Endothelial cell of umbilical vein (primary cell): ENCODE measurements around the gene FHIP1B. TPM values are rescaled to one million over a fixed set of nuclear protein-coding genes. Genes with fewer than 3 reads are reported as not detected.

ENCODE experiments used
- BruUV-seq: library from RNA; stranded (reverse); fragments of 400-500 nt; replicated peaks from 2 replicates; lab custom pipeline; 2021; lab: Mats Ljungman, UMichigan
- CTCF ChIA-PET: fragments of 300-600, 350-600 bp; sonication (Branson Sonifier 250); formaldehyde crosslinking; loops from one replicate; lab custom pipeline; 2021; ENCODE audit warnings: antibody characterized with exemption, inconsistent platforms; lab: Charles Lee
- POLR2A ChIA-PET: fragments of 300-600, 350-600 bp; sonication (Branson Sonifier 250); formaldehyde crosslinking; loops from one replicate; lab custom pipeline; 2021; ENCODE audit warnings: antibody characterized with exemption, inconsistent platforms; lab: Charles Lee
- DNase-seq: peaks from one replicate; pipeline ENCODE4 v3.0.0-alpha.2; 2011; ENCODE audit warnings: low read depth, low spot score
- FAIRE-seq: peaks from 2 replicates; lab custom pipeline; 2011; peaks lifted over from hg19 to GRCh38; lab: Jason Lieb, UNC
- H2AFZ ChIP-seq: 2 replicates; pipeline ENCODE4 v1.6.0; 2012; ENCODE audit warnings: low read depth, low read length, control low read depth, inconsistent platforms
- H3K27ac ChIP-seq: 2 replicates; pipeline ENCODE4 v1.5.1; 2011; ENCODE audit warnings: low read depth, mild to moderate bottlenecking, control low read depth, low read length, moderate library complexity; ENCODE audit not compliant: insufficient read depth
- H3K27me3 ChIP-seq, 2 experiments: 2 replicates each; pipeline versions ENCODE4 v1.6.0 to v1.6.1; 2011; ENCODE audit warnings: low read length in 2 of 2, mixed read lengths in 1 of 2; ENCODE audit not compliant: control insufficient read depth in 2 of 2, insufficient read depth in 2 of 2
- H3K36me3 ChIP-seq, 2 experiments: 2 replicates in 1 of 2; 3 replicates in 1 of 2; pipeline ENCODE4 v1.5.1; 2011; ENCODE audit warnings: low read length in 2 of 2, mild to moderate bottlenecking in 1 of 2, moderate library complexity in 1 of 2; ENCODE audit not compliant: control insufficient read depth in 2 of 2, insufficient read depth in 2 of 2; ENCODE audit errors: extremely low read depth in 1 of 2
- H3K4me1 ChIP-seq: 3 replicates; pipeline ENCODE4 v1.5.1; 2011; ENCODE audit warnings: mild to moderate bottlenecking, low read length; ENCODE audit not compliant: control insufficient read depth, insufficient read depth; ENCODE audit errors: extremely low read depth
- H3K4me2 ChIP-seq: 2 replicates; pipeline ENCODE4 v1.6.1; 2011; ENCODE audit warnings: low read length, control low read depth, mixed read lengths; ENCODE audit not compliant: insufficient read depth
- H3K4me3 ChIP-seq, 3 experiments: fragments of 200-600 bp in 1 of 3; sonication (generic), shearing (Covaris generic) in 1 of 3; replicated peaks in 1 of 3; 2 replicates each; pipeline ENCODE4 v1.5.1; 2011 to 2016; ENCODE audit warnings: control low read depth in 3 of 3, low read length in 3 of 3, mild to moderate bottlenecking in 2 of 3, inconsistent platforms in 1 of 3, low read depth in 1 of 3, moderate library complexity in 1 of 3; ENCODE audit not compliant: insufficient read depth in 1 of 3
- H3K79me2 ChIP-seq: 2 replicates; pipeline ENCODE4 v1.6.0; 2012; ENCODE audit warnings: low read length, inconsistent platforms; ENCODE audit not compliant: control insufficient read depth, insufficient read depth
- H3K9ac ChIP-seq: replicated peaks from 2 replicates; pipeline ENCODE3; 2011; ENCODE audit warnings: low read length, control low read depth; ENCODE audit not compliant: insufficient read depth; ENCODE audit errors: extremely low read depth
- H3K9me1 ChIP-seq: replicated peaks from 3 replicates; pipeline ENCODE4 v1.6.0; 2011; ENCODE audit warnings: mild to moderate bottlenecking, low read length; ENCODE audit not compliant: control insufficient read depth, insufficient read depth; ENCODE audit errors: extremely low read depth
- H3K9me3 ChIP-seq: replicated peaks from 2 replicates; pipeline ENCODE4 v1.5.1; 2012; ENCODE audit warnings: low read length, inconsistent platforms; ENCODE audit not compliant: control insufficient read depth, insufficient read depth
- H4K20me1 ChIP-seq: replicated peaks from 2 replicates; pipeline ENCODE3; 2011; ENCODE audit warnings: mild to moderate bottlenecking, low read length; ENCODE audit not compliant: control insufficient read depth, insufficient read depth; ENCODE audit errors: extremely low read depth
- CTCF ChIP-seq, 2 donors: IDR thresholded peaks; 1 replicate in 1 of 2; 2 replicates in 1 of 2; pipeline ENCODE4 v1.5.1; 2011; ENCODE audit warnings: low read length in 2 of 2, mild to moderate bottlenecking in 2 of 2, moderate library complexity in 2 of 2, control low read depth in 1 of 2, inconsistent platforms in 1 of 2, low read depth in 1 of 2; ENCODE audit not compliant: insufficient read depth in 1 of 2; ENCODE audit errors: extremely low read depth in 1 of 2
- EZH2 ChIP-seq: IDR thresholded peaks from 2 replicates; pipeline ENCODE4 v1.6.1; 2012; ENCODE audit warnings: borderline replicate concordance, low read depth, mild to moderate bottlenecking, moderate library complexity, low read length, inconsistent platforms; ENCODE audit not compliant: severe bottlenecking
- FOS ChIP-seq: IDR thresholded peaks from 2 replicates; pipeline ENCODE4 v1.6.1; 2011; ENCODE audit warnings: mild to moderate bottlenecking, low read length, moderate library complexity, borderline replicate concordance; ENCODE audit not compliant: insufficient read depth
- GATA2 ChIP-seq: IDR thresholded peaks from 2 replicates; pipeline ENCODE4 v1.7.0; 2011; ENCODE audit warnings: low read depth, mild to moderate bottlenecking, moderate library complexity, mixed read lengths, low read length; ENCODE audit not compliant: insufficient read length, insufficient read depth
- JUN ChIP-seq: IDR thresholded peaks from 2 replicates; pipeline ENCODE4 v1.6.1; 2011; ENCODE audit warnings: borderline replicate concordance, low read depth; ENCODE audit not compliant: insufficient read length, insufficient read depth
- MAX ChIP-seq: IDR thresholded peaks from 2 replicates; pipeline ENCODE4 v1.6.1; 2011; ENCODE audit not compliant: insufficient read depth, insufficient read length
- MYC ChIP-seq: IDR thresholded peaks from one replicate; pipeline ENCODE4 v1.6.1; 2011; ENCODE audit warnings: mild to moderate bottlenecking, low read depth, low read length
- POLR2A ChIP-seq: IDR thresholded peaks from 2 replicates; pipeline ENCODE4 v1.6.1; 2012; ENCODE audit warnings: low read depth, mild to moderate bottlenecking, control low read depth, low read length
- POLR2AphosphoS5 ChIP-seq: IDR thresholded peaks from 2 replicates; pipeline ENCODE4 v1.6.1; 2012; ENCODE audit warnings: low read depth, mild to moderate bottlenecking, control low read depth, low read length, moderate library complexity; ENCODE audit not compliant: insufficient read depth
- dilution Hi-C: fragments of 300-500 bp; cut with MboI; formaldehyde crosslinking; loops from one replicate; pipeline ENCODE4 v1.15.0; 2019; ENCODE audit warnings: low sequenced_read_pairs; ENCODE audit not compliant: extremely low pct_ligation_motif_present
- intact Hi-C: fragments of 100-400 bp; cut with micrococcal nuclease; formaldehyde crosslinking; loops from one replicate; pipeline ENCODE4 v1.10.0; 2022
- polyA plus RNA-seq, 4 experiments: library from polyadenylated mRNA; depleted of rRNA in 3 of 4; stranded (reverse) in 3 of 4; unstranded in 1 of 4; fragments of >200 nt; gene quantifications; 2 replicates each; pipeline versions ENCODE4 v1.2.1 to v1.2.3, GENCODE V29; 2011 to 2012; ENCODE audit warnings: missing spikeins in 1 of 4
- total RNA-seq: library from RNA; stranded (reverse); gene quantifications from 2 replicates; pipeline ENCODE4 v1.2.3, GENCODE V29; 2021

The FHIP1B gene
- total and polyA plus RNA-seq, 2 donors (not counting 3 experiments of a cell fraction or from before 2014, with no cell fraction given) = 21.3 to 50.1 TPM

- FAIRE-seq (no peak), DNase-seq (no peak)
- no peaks in the 10 kb centered on the region for H3K4me1 ChIP-seq
- no peaks in the 10 kb centered on the region for H3K79me2 ChIP-seq
- dilution Hi-C loops = no loop called here
- H3K4me2 ChIP-seq = no peak overlapping the region
- ChIA-PET CTCF (interaction anchor here (1.0 kb wide), 1 partner anchor 8 kb away, joined by 3 read pairs; no protein-coding TSS in a partner anchor), POLR2A (no interaction called here)
- no peaks in the 10 kb centered on the region for H4K20me1 ChIP-seq
- H3K27ac ChIP-seq = no peak overlapping the region
- peaks cover 0 to 5% of the 10 kb centered on the region in 2 experiments for H3K27me3 ChIP-seq
- no peak overlapping the region for H2AFZ ChIP-seq
- no peaks in the 10 kb centered on the region for H3K9me1 ChIP-seq
- intact Hi-C loops = no loop called here
- no TSS peak for BruUV-seq
- no peaks in the 10 kb centered on the region for H3K36me3 ChIP-seq
- no peak overlapping the region for H3K9ac ChIP-seq
- no peak overlapping the region for H3K4me3 ChIP-seq
- TF ChIP-seq JUN (no peak), POLR2AphosphoS5 (no peak), FOS (no peak), MAX (no peak), POLR2A (no peak), EZH2 (no peak), MYC (no peak), GATA2 (no peak), CTCF (IDR thresholded peaks at IDR 0.05; ENCODE audit: extremely low read depth in 1 of 2, insufficient read depth in 1 of 2, low read depth in 1 of 2, low read length in 2 of 2) (no peak)
- no peaks in the 10 kb centered on the region for H3K9me3 ChIP-seq
Measured at GRCh38 chr11:6191742-6192141, 42.7 kb downstream of the FHIP1B start.
